HepG2 (cell line): Measurements from ENCODE around the gene HS3ST5. TPM values are rescaled to one million over a fixed set of nuclear protein-coding genes. Genes with fewer than 3 reads are reported as not detected.
A peak's percentile ranks its signal among the peaks of the same experiment; 100 is the strongest.

ENCODE experiments used
- ATAD3A ChIP-seq: sonication (generic); formaldehyde crosslinking; IDR thresholded peaks from 2 replicates; pipeline ENCODE4 v1.4.0; 2020; ENCODE audit warnings: missing genetic modification reagents
- ELF4 ChIP-seq: sonication (generic); formaldehyde crosslinking; IDR thresholded peaks from 2 replicates; pipeline ENCODE4 v1.5.0; 2020; ENCODE audit warnings: missing genetic modification reagents, mild to moderate bottlenecking, moderate library complexity, borderline replicate concordance
- GATAD2A ChIP-seq: IDR thresholded peaks from 2 replicates; pipeline ENCODE4 v1.6.1; 2016
- HOXA3 ChIP-seq: sonication (generic); formaldehyde crosslinking; IDR thresholded peaks from 2 replicates; pipeline ENCODE4 v1.5.0; 2020; ENCODE audit warnings: missing genetic modification reagents
- MAX ChIP-seq: IDR thresholded peaks from 2 replicates; pipeline ENCODE4 v1.6.1; 2012; ENCODE audit warnings: inconsistent platforms
- NAIF1 ChIP-seq: sonication (generic); formaldehyde crosslinking; IDR thresholded peaks from 2 replicates; pipeline ENCODE4 v1.5.0; 2020; ENCODE audit warnings: mild to moderate bottlenecking, missing genetic modification reagents, borderline replicate concordance
- NCOA2 ChIP-seq: sonication (generic); formaldehyde crosslinking; IDR thresholded peaks from 2 replicates; pipeline ENCODE4 v1.8.0; 2022; ENCODE audit warnings: inconsistent platforms
- POLR2AphosphoS2 ChIP-seq: IDR thresholded peaks from 2 replicates; pipeline ENCODE4 v1.6.1; 2011; ENCODE audit warnings: low read depth, low read length, improper control_type of control experiment
- RFX1 ChIP-seq: fragments of 450-650 bp; IDR thresholded peaks from 2 replicates; pipeline ENCODE4 v1.6.1; 2017
- SAFB2 ChIP-seq: sonication (generic); formaldehyde crosslinking; IDR thresholded peaks from 2 replicates; pipeline ENCODE4 v1.5.1; 2020; ENCODE audit warnings: missing genetic modification reagents, low read depth, mild to moderate bottlenecking, borderline replicate concordance
- SNRNP70 ChIP-seq: fragments of 200-400 bp; formaldehyde crosslinking; IDR thresholded peaks from 2 replicates; pipeline ENCODE4 v1.6.1; 2017; ENCODE audit warnings: mild to moderate bottlenecking, low read depth, low read length, moderate library complexity
- TAF15 ChIP-seq: fragments of 200-400 bp; formaldehyde crosslinking; IDR thresholded peaks from one replicate; pipeline ENCODE4 v1.6.1; 2018; ENCODE audit warnings: mild to moderate bottlenecking, low read depth, low read length; ENCODE audit not compliant: poor library complexity, severe bottlenecking
- TEAD2 ChIP-seq: sonication (generic); formaldehyde crosslinking; IDR thresholded peaks from 2 replicates; pipeline ENCODE4 v1.9.0; 2021; ENCODE audit warnings: missing genetic modification reagents
- ZNF607 ChIP-seq: sonication (generic); formaldehyde crosslinking; IDR thresholded peaks from 2 replicates; pipeline ENCODE4 v1.5.1; 2020; ENCODE audit warnings: missing genetic modification reagents, mild to moderate bottlenecking, borderline replicate concordance
- ZNF619 ChIP-seq: sonication (generic); formaldehyde crosslinking; IDR thresholded peaks from 2 replicates; pipeline ENCODE4 v1.4.0; 2020; ENCODE audit warnings: mild to moderate bottlenecking, missing genetic modification reagents
- ZNF646 ChIP-seq: sonication (generic); formaldehyde crosslinking; IDR thresholded peaks from 2 replicates; pipeline ENCODE4 v1.9.0; 2021; ENCODE audit warnings: mild to moderate bottlenecking, missing genetic modification reagents
- ZNF672 ChIP-seq: sonication (generic); formaldehyde crosslinking; IDR thresholded peaks from 2 replicates; pipeline ENCODE4 v1.8.1; 2022; ENCODE audit warnings: missing genetic modification reagents
- ZNF710 ChIP-seq: sonication (generic); formaldehyde crosslinking; IDR thresholded peaks from 2 replicates; pipeline ENCODE4 v1.5.0; 2020; ENCODE audit warnings: mild to moderate bottlenecking, missing genetic modification reagents, borderline replicate concordance
- ZNF724P ChIP-seq: sonication (generic); formaldehyde crosslinking; IDR thresholded peaks from 2 replicates; pipeline ENCODE4 v1.8.0; 2022; ENCODE audit warnings: missing genetic modification reagents, borderline replicate concordance
- ZNF776 ChIP-seq: sonication (generic); formaldehyde crosslinking; IDR thresholded peaks from 2 replicates; pipeline ENCODE4 v1.4.0; 2020; ENCODE audit warnings: mild to moderate bottlenecking, missing genetic modification reagents
- ZNF891 ChIP-seq: sonication (generic); formaldehyde crosslinking; IDR thresholded peaks from 2 replicates; pipeline ENCODE4 v1.5.0; 2020; ENCODE audit warnings: mild to moderate bottlenecking, missing genetic modification reagents
- polyA plus RNA-seq, 8 experiments: library from polyadenylated mRNA; depleted of rRNA in 3 of 8; stranded (reverse) in 7 of 8; unstranded in 1 of 8; fragments of >200 nt; fragmentation: Illumina TruSeq in 4 of 8; extraction: Trizol in 4 of 8; gene quantifications; 2 replicates each; pipeline versions ENCODE4 v1.2.1 to v1.2.3, GENCODE V29; 2011 to 2016; ENCODE audit warnings: low read depth in 4 of 8, missing spikeins in 1 of 8, mixed read lengths in 1 of 8; ENCODE audit not compliant: insufficient read depth in 1 of 8
- total RNA-seq, 5 experiments: library from RNA; depleted of rRNA; stranded (reverse); fragments of >200 nt; fragmentation: Illumina TruSeq; extraction: Trizol; gene quantifications; 2 replicates each; pipeline ENCODE4 v1.2.3, GENCODE V29; 2016; ENCODE audit warnings: low read depth in 1 of 5

Gene HS3ST5
- total and polyA plus RNA-seq, 2 of the 13 experiments (the other 11 are each of a cell fraction or from before 2014, with no cell fraction given) = 1.1 to 1.6 TPM

- TF ChIP-seq ZNF710 (CRISPR knock-in tag) = peak; percentile 99
- no peak for TF ChIP-seq RFX1
- no peak for TF ChIP-seq ZNF672 (CRISPR knock-in tag)
- TF ChIP-seq SNRNP70 = no peak
- no peak for TF ChIP-seq TEAD2 (CRISPR knock-in tag)
- TF ChIP-seq HOXA3 (CRISPR knock-in tag) = peak; percentile 47; the same call in 1 of the 2 replicates
- TF ChIP-seq ZNF607 = no peak
- peak; percentile 76; the same call in 1 of the 2 replicates for TF ChIP-seq ZNF646 (CRISPR knock-in tag)
- no peak for TF ChIP-seq POLR2AphosphoS2
- TF ChIP-seq GATAD2A (CRISPR knock-in tag) = peak; percentile 96
- no peak; the same call in 1 of the 2 replicates for TF ChIP-seq SAFB2 (CRISPR knock-in tag)
- peak; percentile 40; the same call in 1 of the 2 replicates for TF ChIP-seq ELF4 (CRISPR knock-in tag)
- TF ChIP-seq ZNF619 (CRISPR knock-in tag) = no peak
- TF ChIP-seq ZNF891 (CRISPR knock-in tag) = no peak
- no peak for TF ChIP-seq ZNF776
- TF ChIP-seq MAX = peak; percentile 36; the same call in 1 of the 2 replicates
- TF ChIP-seq ATAD3A = no peak
- no peak for TF ChIP-seq NAIF1 (CRISPR knock-in tag)
- TF ChIP-seq NCOA2 (CRISPR knock-in tag) = peak; percentile 100
- no peak for TF ChIP-seq ZNF724P
- TF ChIP-seq TAF15 = no peak
These were observed 174.9 kb downstream of the HS3ST5 start (continued) for GRCh38 chr6:114167583-114168576.
